ENCODE results near the gene MRPL11. TPM values are rescaled to one million over a fixed set of nuclear protein-coding genes. Genes with fewer than 3 reads are reported as not detected.

The MRPL11 gene
- total and polyA plus RNA-seq, 10 of the 15 experiments (the other 5 are each of a cell fraction or from before 2014, with no cell fraction given), result 43.5 to 248 (median 109) TPM

- TF ChIP-seq ZNF592 (IDR thresholded peaks at IDR 0.05), result no peak
- TF ChIP-seq LARP7 (IDR thresholded peaks at IDR 0.05), result no peak
- peak; percentile 74; the same call in 1 of the 2 replicates for TF ChIP-seq ZNF217 (IDR thresholded peaks at IDR 0.05)
- no peak for TF ChIP-seq ZNF207 (IDR thresholded peaks at IDR 0.05; ENCODE audit: borderline replicate concordance)
- TF ChIP-seq PRDM15 (CRISPR knock-in tag; IDR thresholded peaks at IDR 0.05), result no peak
- peak; percentile 61 for TF ChIP-seq MEF2B (IDR thresholded peaks at IDR 0.05; ENCODE audit: partially characterized antibody, poor library complexity, severe bottlenecking)
- TF ChIP-seq NBN (IDR thresholded peaks at IDR 0.05), result no peak
- TF ChIP-seq ATF3 (IDR thresholded peaks at IDR 0.05; ENCODE audit: borderline replicate concordance, extremely low read depth, low read depth, low read length), result no peak
- TF ChIP-seq ASH2L (IDR thresholded peaks at IDR 0.05; ENCODE audit: borderline replicate concordance, low read depth), result no peak
- TF ChIP-seq IKZF1 (conservative IDR thresholded peaks at IDR 0.05), result peak; percentile 33; the same call in 1 of the 2 replicates
- TF ChIP-seq SIN3A (IDR thresholded peaks at IDR 0.05; ENCODE audit: low read depth, low read length), result no peak
- no peak for TF ChIP-seq SIX5 (IDR thresholded peaks at IDR 0.05; ENCODE audit: low read depth, low read length, severe bottlenecking)
Measured at GRCh38 chr11:66465373-66466224, 27.0 kb upstream of the MRPL11 start (continued).

Measured in GM12878 (cell line).